Limb (tissue), 2 donors: Measurements from ENCODE around the gene GAL3ST2.
A peak's percentile ranks its signal among the peaks of the same experiment; 100 is the strongest.
"Not testable (repeated sequence)": the region's sequence is repeated elsewhere in the genome, so short reads cannot be mapped to it uniquely, and the experiment has no call there.

Source experiments
- DNase-seq, 2 donors: peaks; one replicate each; pipeline ENCODE4 v3.0.0-alpha.2; 2016; ENCODE audit errors: extremely low spot score in 2 of 2

The GAL3ST2 gene

DNA sequence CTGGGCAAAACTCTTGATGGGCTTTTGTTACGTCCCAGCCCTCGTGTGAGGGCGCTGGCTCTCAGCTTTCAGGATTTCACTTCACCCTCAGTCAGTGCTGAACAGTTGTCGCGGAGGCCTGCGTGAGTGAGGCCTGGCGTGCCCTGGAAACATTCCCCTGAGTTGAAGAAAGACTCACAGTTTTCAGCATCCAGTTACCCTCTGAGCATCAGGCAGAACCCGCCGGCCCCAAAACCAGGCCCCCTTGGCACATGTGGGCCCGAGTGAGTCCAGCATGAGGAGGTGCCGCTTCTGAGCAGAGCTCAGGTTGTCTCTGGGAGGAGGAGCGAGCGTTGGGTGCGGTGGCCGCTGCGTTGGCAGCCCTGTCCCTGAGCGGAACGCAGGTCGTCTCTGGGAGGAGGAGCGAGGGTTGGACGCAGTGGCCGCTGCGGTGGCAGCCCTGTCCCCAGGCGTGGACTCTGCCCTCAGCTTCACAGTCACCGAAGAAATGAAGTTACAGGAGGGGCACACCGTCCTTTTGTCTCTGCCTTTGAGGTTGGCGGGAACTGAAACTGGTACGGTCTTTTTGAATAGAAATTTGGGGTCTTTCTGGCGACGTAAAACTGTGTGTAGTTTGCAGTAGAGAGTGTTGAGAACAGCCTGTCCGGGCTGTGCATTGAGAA lies 32.2 kb downstream of the GAL3ST2 start, which contains the start of gene NEU4:
TSS of gene NEU4 (plus strand) at position 473 of the 662 bp plus-strand sequence. CDS start 5,292 bp downstream, outside the sequence.
- peak in 1 of 2 donors; percentile 43 for DNase-seq

DNA sequence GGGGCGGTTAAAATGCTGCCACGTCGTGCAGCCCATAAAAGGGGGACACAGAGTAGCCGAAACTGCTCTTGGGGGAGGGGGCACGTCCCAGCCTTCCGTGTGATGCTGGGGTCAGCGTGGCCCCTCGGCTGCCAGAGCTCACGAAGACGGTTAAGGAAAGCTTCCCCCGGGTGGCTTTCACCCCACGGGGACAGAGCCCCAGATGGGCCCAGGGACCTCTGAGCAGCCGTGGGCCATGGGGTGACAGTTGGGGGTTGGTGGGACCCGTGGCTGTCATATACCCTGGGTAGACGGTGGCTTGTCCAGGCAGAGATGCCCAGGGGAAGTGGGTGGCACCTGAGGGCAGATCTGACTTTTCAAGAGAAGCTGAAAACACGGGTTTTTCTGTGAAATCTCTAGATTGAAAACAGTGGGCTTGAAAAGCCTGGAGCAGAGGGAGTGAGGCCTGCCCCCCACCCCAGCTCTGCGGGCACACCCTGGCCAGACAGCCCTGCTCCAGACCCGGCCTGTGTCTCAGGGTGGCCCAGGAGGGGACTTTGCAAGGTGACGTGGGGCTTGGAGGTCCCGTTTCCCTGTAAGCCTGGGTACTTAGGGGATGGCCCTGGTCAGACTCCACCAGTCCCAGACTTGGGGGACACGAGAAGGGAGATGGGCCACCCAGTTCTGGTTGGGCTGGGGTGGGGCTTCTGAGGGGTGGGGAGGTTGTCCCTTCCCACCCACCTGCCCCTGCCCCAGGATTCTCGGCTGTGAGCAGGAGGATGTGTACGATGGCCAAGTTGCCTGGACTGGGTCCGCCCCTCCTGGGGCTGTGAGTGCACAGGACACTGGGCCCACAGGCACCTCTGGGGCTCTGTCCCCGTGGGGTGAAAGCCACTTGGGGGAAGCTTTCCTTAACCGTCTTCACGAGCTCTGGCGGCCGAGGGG lies 33.0 kb downstream of the GAL3ST2 start:
- peak in 1 of 2 donors; percentile 29 for DNase-seq

DNA sequence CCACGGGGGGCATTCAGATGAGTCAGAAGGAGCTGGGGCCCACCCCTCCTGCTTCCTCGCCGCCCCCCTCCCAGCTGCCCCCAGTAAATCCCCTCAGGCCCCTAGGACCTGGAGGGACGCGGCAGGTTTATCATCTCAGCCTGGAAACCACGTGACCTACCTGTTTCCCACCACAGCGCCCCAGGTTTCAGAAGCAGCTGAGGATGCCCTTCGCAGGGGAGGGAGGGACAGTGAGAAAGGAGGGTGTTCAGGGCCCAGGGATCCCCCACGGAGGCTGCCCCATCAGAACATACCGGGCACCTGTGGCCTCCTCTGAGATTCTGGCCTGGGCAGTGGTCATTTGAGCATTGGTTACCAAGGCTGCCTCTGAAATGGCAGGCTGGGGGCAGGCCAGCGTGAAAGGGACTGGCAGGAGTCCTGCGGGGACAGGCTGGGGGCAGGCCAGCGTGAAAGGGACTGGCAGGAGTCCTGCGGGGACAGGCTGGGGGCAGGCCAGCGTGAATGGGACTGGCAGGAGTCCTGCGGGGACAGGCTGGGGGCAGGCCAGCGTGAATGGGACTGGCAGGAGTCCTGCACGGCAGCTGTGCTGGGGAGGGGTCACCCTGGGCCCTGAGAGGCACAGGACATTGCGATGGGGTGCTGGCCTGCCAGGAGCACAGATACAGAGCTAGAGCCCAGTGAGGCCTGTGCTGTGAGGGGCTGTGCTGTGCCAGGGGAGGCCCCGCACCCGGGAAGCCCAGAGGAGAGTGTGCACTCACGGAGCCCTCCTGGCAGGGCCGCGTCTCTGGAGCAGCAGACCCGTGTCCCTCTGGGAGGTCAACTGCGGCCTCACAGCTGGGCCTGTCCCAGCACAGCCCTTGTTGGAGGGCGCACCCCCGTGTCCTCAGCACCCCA lies 33.9 kb downstream of the GAL3ST2 start:
- DNase-seq = peak in 1 of 2 donors; percentile 26

DNA sequence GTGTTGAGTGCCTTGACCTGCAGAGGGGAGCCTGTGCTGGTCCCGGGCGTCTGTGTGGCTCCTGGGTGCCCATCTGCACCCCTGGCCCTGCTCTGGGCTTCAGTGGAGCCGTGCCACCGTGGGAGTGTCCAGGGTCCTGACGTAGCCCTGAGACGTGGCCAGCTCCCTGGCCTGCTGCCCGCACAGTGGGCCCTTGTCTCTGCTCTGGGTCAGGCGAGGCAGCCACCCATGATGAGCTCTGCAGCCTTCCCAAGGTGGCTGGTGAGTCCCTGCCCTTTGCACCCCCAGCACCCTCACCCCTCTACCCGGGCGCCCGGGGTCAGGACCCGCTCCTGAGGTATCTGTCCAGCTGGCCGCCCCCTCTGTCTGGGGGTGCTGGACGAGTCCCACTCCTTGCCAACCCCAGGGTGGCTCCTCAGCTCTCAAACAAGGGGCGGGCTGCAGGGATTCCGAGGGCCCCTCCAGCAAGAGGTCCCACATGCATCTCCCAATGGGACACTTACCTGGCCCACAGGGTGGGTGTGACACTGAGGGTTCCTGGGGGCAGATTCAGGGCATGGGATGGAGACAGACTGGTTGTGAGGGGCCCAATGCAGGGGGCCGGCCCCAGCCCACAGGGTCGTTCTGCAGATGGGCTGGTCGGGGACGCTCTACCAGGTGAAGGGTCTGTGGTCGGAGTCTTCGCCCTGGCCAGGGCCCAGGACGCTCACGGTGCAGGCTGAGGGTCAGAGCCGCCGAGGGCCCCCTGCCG lies 34.8 kb downstream of the GAL3ST2 start:
- no peak for DNase-seq

DNA sequence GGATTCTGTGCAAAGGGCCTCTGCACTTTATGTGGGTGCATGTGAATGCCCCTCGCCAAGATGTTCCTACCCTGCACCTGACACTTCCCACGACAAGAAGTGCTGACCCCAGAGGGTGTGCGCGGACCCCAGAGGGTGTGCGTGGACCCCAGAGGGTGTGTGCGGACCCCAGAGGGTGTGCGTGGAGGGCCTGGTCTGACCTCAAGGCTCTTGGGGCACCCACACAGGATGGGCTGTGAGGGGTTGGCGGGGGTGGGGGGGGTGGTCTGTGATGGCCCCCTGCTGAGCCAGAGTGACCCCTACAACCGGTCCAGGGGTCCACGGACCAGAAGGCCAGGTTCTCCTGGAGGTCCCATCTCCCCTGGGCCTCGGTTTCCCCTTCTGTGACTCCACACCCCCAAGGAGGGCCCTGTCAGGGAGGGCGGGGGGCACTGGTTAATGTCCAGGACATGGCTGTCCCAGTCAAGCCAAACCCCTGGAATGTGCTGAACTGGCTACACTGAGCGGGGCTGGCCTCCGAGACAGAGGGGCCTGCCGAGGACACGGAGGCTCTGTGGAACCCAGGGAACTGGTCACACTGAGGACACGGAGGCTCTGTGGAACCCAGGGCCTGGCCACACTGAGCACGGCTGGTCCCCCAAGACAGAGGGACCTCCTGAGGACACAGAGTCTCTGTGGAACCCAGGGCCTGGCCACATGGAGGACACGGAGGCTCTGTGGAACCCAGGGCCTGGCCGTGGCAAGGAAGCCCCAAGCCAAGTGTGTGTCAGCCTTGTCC lies 35.5 kb downstream of the GAL3ST2 start:
- DNase-seq = no peak

DNA sequence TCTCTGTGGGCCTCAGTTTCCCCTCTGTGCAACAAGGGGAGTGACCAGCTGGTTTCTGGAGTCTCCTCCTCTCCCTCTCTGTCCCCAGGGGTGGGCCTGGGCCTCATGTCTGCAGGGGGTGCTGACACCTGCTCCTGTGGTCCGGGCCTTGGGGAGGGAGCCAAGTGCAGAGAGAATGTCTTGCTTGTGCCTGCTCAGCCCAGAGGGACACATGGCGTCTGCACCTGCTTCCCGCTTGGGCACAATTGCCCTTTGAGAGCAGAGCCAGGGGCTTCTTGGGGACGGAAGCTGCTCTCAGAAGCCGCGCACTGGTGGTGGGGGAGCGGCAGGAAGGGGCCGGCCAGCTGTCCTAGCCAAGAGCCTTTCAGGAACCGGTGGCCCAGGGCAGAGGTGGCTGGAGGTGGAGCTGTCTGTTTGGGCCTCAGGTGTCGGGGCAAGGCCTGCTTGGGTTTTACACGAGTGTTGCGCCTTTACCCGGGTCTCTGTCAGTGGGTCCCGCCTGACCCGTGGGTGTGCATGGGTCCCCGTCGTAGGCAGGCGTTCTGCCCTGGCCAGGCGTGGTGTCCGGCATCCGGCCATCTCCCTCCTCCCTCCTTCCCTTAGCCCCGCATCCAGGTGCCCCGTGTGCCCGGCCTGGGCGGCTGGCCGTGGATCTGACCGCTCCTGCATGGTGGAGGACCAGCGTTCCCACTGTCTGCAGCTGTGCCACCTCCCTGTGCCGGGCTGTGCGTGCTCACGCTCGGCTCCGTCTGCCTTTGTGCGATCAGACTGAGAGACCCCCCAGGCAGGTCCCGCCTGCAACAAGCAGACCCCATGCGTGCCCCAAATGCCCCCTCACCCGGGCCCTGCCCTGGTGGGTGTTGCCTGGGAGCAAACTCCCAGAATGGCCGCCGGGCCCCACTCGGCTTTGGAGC lies 36.4 kb downstream of the GAL3ST2 start:
- peak in 1 of 2 donors; percentile 41 for DNase-seq

DNA sequence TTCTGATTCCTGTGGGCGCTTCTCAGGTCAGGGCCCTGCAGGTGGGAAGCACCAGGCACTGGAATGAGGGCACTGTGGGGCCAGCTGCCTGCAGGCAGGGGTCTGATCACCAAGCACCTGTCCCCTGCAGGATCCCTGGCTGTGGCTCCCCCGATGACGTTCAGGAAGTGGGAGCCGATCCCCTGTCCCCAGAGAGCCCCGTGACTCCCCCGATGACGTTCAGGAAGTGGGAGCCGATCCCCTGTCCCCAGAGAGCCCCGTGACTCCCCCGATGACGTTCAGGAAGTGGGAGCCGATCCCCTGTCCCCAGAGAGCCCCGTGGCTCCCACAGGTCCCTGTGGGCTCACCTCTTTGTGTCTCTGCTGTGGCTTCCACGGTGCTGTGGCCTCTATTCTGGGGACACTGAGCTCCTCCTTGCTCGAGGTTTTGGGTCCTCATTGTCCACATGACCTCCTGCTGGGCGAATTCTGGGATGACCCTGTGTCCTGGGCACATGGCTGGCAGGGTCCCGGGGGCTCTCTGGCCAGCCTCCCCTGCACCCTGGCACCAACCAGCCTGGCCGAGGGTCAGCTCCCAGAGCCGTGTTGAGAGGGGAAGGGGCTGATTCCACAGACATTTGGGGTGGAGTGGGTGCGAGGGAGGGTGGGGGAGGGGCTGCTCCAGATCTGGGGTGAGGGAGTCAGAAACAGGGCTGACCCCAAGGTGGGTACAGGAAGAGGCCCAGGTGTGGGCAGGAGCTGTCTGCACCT lies 37.2 kb downstream of the GAL3ST2 start:
- no peak for DNase-seq

DNA sequence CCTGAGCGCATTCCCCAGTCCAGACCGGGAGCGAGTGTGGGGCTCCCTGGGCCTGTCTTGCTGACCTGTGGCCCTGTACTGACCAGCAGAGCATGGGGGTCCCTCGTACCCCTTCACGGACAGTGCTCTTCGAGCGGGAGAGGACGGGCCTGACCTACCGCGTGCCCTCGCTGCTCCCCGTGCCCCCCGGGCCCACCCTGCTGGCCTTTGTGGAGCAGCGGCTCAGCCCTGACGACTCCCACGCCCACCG lies 37.7 kb downstream of the GAL3ST2 start:
- no peak for DNase-seq

DNA sequence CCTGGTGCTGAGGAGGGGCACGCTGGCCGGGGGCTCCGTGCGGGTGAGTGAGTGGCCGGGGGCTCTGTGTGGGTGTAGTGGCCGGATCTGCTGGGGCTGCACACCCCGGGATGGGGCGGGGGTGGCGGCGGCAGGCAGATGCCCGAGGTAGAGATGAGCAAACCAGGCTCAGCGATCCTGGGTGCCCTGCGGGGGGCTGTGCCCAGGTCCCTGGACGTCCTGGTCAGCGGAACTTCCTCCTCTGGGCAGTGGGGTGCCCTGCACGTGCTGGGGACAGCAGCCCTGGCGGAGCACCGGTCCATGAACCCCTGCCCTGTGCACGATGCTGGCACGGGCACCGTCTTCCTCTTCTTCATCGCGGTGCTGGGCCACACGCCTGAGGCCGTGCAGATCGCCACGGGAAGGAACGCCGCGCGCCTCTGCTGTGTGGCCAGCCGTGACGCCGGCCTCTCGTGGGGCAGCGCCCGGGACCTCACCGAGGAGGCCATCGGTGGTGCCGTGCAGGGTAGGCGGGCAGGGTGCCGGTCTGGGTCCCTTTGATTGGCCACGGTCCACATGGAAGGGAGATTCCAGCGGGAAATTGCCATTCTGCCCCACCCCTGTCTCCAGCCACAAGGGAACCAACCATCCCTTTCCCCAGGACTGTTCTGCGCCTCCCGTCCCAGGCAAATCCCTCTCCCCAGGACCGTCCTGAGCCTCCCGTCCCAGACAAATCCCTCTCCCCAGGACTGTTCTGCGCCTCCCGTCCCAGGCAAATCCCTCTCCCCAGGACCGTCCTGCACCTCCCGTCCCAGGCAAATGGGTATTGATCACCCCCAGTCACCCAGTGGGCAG lies 38.2 kb downstream of the GAL3ST2 start:
- no peak for DNase-seq

DNA sequence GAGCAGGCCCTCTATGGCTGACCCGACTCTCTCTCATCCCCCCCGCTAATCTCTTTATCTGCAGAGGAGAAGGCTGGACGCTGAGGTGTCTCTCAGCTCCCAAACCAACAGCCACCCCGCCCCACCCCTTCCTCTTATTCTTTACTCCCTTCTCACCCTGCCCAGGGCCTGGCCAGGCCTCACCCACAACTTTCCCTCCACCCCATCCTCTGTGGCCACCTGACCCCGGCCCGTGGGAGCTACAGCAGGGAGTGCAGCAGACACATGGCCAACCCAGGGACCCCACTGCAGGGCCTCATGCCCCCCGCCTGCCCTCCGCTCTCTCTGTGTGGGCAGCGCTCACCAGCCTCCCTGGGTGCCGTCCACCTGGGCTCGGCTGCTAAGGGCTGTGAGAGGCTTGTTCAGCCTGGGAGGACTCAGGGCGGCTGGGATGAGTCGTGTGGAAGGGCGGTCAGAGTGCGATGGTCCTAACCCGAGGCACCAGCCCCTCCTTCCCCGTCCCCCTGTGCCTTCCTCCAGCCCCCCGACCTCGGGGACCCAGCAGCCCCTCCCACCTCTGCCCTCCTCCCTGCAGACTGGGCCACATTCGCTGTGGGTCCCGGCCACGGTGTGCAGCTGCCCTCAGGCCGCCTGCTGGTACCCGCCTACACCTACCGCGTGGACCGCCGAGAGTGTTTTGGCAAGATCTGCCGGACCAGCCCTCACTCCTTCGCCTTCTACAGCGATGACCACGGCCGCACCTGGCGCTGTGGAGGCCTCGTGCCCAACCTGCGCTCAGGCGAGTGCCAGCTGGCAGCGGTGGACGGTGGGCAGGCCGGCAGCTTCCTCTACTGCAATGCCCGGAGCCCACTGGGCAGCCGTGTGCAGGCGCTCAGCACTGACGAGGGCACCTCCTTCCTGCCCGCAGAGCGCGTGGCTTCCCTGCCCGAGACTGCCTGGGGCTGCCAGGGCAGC lies 39.1 kb downstream of the GAL3ST2 start:
- DNase-seq = no peak

DNA sequence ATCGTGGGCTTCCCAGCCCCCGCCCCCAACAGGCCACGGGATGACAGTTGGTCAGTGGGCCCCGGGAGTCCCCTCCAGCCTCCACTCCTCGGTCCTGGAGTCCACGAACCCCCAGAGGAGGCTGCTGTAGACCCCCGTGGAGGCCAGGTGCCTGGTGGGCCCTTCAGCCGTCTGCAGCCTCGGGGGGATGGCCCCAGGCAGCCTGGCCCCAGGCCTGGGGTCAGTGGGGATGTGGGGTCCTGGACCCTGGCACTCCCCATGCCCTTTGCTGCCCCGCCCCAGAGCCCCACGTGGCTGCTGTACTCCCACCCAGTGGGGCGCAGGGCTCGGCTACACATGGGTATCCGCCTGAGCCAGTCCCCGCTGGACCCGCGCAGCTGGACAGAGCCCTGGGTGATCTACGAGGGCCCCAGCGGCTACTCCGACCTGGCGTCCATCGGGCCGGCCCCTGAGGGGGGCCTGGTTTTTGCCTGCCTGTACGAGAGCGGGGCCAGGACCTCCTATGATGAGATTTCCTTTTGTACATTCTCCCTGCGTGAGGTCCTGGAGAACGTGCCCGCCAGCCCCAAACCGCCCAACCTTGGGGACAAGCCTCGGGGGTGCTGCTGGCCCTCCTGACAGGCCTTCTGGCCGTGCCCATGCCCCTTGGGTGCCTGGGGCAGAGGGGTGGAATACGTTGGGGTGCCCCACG lies 40.0 kb downstream of the GAL3ST2 start:
- no peak for DNase-seq

DNA sequence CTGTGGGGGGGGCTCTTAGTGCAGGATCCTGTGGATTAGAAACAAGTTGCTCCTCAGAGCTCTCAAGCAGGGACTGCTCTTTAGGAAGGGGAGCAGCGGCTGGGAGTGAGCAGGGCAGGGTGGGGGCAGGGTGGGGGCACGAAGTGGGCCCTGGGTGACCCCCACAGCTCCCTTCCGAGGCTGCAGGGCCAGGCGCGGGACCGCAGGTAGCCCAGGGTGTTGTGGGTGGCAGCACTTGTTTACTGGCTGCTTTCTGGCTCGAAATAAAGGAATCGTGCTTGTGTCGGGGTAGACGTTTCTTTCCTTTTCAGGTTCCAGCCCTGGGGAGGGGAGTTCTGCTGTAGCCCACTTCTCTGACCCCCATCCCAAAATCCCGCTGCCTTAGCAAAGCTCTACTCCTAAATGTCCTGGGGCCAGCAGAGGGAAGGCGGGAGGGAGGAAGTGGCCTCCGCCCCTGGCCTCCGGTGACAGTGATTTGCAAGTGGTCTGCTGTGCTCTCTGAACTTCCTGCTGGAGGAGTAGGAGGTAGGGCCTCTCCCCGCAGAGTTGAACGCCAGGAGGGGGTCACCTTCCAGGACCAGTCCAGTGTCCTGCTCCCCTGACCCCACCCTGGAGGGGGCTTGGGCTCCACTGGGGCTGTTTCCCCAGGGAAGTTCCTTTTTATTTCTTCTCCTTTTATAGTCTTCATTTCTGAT lies 40.7 kb downstream of the GAL3ST2 start:
- no peak for DNase-seq

DNA sequence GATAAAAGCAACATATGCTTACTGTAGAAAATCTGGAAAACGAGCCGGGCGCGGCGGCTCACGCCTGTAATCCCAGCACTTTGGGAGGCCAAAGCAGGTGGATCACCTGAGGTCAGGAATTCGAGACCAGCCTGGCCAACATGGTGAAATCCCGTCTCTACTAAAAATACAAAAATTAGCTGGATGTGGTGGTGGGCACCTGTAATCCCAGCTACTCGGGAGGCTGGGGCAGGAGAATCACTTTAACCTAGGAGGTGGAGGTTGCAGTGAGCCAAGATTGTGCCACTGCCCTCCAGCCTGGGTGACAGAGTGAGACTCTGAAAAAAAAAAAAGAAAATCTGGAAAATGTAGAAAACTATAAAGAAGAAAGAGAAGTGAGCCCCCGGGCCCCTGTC lies 41.2 kb downstream of the GAL3ST2 start:
- DNase-seq = not testable (repeated sequence)

DNA sequence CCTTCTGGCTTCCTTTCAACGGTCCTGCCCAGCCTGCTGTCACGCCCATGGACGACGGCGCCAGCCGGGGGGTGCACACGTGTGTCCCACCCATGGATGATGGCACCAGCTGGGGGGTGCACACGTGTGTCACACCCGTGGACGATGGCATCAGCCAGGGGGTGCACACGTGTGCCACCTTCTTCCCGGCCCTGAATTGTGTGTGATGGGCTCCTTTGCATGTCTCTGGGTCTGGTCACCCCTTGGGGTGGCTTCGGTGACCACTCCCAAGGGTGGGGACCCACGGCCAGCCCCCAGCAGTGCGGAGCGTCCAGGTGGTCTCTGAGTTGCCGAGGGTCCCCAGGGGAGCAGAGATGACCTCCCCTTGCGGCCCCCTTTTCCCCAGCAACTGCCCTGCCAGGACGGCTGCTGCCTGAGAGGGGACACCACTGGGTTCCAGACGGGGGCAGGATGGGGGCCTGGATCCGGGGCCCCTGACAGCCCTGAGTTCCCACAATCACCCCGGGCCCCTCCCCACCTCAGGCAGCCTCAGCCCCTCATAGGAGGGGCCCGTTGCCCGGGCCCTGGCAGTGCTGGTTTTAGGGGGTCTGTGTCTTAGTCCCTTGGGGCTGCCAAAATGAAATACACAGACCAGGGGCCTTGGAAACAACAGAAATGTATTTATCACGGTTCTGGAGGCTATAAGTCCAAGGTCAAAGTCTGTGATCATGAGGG lies 41.8 kb downstream of the GAL3ST2 start:
- no peak for DNase-seq

DNA sequence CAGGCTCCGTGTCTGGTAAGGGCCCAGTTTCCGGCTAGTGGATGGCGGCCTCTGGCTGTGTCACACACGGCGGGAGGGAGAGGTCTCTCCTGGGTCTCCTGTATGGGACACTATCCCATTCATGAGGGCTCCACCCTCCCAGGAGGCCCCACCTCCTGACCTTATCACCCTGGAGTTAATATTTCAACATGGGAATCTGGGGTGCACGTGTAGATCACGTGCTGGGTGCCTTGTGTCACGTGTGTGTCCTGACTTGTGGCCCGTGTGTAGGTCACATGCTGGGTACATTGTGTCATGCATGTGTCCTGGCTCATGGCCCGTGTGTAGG lies 42.3 kb downstream of the GAL3ST2 start:
- no peak for DNase-seq
